Measurements from ENCODE around the gene NCOR2.

Gene NCOR2

DNA sequence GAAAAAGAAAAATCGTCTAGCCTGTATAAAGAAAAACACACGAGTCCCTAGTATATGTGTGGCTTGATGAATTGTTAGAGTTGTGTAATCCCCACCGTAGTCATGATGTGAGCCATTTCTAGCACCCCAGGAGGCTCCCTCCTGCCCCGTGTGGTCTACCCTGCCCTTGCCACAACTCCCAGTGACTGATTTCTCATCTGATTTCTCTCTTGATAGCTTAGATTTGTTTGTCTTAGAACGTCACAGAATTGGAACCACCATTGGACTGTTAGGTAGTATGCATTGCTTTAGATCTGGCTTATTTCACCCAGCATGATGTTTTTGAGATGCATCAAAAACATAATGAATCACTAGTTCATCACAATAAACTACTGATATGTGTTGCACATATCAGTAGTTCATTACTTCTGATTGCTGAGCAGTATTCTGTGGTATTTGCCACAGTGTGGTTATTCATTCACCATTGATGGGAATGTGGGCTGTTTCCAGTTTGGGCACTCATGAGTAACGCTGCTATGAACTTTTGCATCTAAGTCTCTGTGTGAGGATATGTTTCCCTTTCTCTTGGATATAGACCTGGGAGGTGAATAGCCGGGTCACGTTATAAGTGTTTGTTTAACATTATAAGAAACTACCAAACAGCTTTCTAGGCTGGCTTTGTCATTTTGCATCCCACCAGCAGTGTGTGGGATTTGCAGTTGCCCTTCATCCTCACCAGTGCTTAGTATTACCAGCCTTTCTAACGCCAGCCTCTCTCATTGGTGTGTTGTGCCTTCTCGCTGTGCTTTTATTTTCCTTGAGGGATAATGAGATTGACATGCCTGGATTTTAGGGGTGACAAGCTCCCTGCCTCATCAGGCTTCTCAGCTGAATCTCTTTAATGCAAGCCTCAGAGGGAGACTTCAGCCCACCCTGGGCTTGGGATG lies 31.9 kb upstream of the NCOR2 start:
- Histone ChIP-seq H3K27ac (ENCODE audit: low read length) (no peak overlapping the region), H3K4me3 (ENCODE audit: low read length) (no peak overlapping the region), H3K27me3 (ENCODE audit: control insufficient read depth, insufficient read depth, low read length) (no peaks in the 10 kb centered on the region; the same call in 1 of the 2 replicates), H3K4me1 (ENCODE audit: control insufficient read depth, insufficient read depth, low read length) (no peaks in the 10 kb centered on the region), H3K9me3 (ENCODE audit: control insufficient read depth, insufficient read depth, low read length) (no peaks in the 10 kb centered on the region), H3K36me3 (ENCODE audit: control insufficient read depth, insufficient read depth, low read length) (no peaks in the 10 kb centered on the region)
- no CpG with 5 or more reads among the region's 10 CpGs for WGBS (ENCODE audit: insufficient coverage, insufficient read length)
- DNase-seq (ENCODE audit: low read depth, low spot score) = no peak

DNA sequence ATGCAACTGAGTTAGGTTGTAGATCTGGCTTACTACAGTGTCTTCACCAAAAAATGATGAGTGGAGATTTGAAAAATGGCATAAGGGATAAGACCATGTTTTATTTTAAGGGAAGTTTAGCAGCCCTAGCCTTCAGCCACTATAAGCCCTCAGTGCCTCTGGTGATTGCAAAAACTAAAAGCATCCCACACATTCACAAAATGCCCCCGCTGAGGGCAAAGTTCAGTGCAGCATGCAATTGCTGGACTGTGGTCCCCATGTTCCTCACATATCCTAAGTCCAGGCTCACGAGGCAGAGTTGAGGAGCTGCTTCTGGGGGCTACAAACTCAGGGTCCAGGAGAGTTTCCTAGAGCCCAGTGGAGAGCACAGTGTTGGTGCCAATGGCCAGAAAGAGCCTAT lies 29.6 kb upstream of the NCOR2 start:
- Histone ChIP-seq H3K4me1 (ENCODE audit: control insufficient read depth, insufficient read depth, low read length) (no peaks in the 10 kb centered on the region), H3K36me3 (ENCODE audit: control insufficient read depth, insufficient read depth, low read length) (no peaks in the 10 kb centered on the region), H3K27me3 (ENCODE audit: control insufficient read depth, insufficient read depth, low read length) (no peaks in the 10 kb centered on the region; the same call in none of the 2 replicates), H3K27ac (ENCODE audit: low read length) (no peak overlapping the region), H3K4me3 (ENCODE audit: low read length) (no peak overlapping the region), H3K9me3 (ENCODE audit: control insufficient read depth, insufficient read depth, low read length) (no peaks in the 10 kb centered on the region)
- DNase-seq (ENCODE audit: low read depth, low spot score) = no peak
- no CpG with 5 or more reads among the region's 2 CpGs for WGBS (ENCODE audit: insufficient coverage, insufficient read length)

DNA sequence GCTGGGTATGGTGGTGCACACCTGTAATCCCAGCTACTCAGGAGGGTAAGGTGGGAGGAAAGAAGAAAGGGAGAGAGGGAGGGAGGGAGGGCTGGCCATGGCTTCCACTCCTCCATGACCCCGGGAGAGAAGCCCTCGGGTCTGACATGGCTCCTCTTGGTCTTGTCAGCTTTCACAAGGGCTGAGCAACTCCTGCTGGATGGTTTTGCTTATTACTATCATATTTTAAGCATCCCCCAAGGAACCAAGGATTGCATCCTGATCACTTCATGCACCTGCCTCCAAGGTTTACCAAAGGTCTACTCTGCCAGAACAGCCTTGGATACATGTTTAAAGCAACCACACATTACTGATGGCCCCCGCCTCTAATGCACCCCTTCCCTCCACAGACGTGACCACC lies 28.0 kb upstream of the NCOR2 start:
- H3K4me1 ChIP-seq (ENCODE audit: control insufficient read depth, insufficient read depth, low read length) = no peaks in the 10 kb centered on the region
- no peaks in the 10 kb centered on the region; the same call in none of the 2 replicates for H3K27me3 ChIP-seq (ENCODE audit: control insufficient read depth, insufficient read depth, low read length)
- H3K4me3 ChIP-seq (ENCODE audit: low read length) = no peak overlapping the region
- no CpG with 5 or more reads among the region's 4 CpGs for WGBS (ENCODE audit: insufficient coverage, insufficient read length)
- no peaks in the 10 kb centered on the region for H3K9me3 ChIP-seq (ENCODE audit: control insufficient read depth, insufficient read depth, low read length)
- no peak for DNase-seq (ENCODE audit: low read depth, low spot score)
- H3K36me3 ChIP-seq (ENCODE audit: control insufficient read depth, insufficient read depth, low read length) = no peaks in the 10 kb centered on the region
- no peak overlapping the region for H3K27ac ChIP-seq (ENCODE audit: low read length)

DNA sequence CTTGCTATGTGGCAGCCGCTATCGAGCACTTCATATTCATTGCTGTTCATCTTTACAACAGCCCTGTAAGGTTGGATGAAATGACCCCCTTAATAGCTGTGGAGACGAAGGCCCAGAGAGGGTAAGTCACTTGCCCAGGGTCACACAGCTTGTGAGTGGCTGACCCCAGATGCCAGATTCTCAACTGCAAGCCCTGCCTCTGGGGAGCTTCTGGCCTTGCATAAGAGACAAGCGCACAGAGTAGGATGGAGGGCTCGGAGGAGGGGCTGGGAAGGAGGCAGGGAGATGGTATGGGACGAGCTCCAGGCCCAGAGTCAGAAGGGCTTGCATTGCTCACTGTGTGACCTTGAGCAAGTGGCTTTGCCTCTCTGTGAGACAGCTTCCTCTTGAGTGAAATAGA lies 27.4 kb upstream of the NCOR2 start:
- Histone ChIP-seq H3K4me1 (ENCODE audit: control insufficient read depth, insufficient read depth, low read length) (no peaks in the 10 kb centered on the region), H3K27ac (ENCODE audit: low read length) (no peak overlapping the region), H3K36me3 (ENCODE audit: control insufficient read depth, insufficient read depth, low read length) (no peaks in the 10 kb centered on the region), H3K9me3 (ENCODE audit: control insufficient read depth, insufficient read depth, low read length) (no peaks in the 10 kb centered on the region), H3K27me3 (ENCODE audit: control insufficient read depth, insufficient read depth, low read length) (no peaks in the 10 kb centered on the region; the same call in none of the 2 replicates), H3K4me3 (ENCODE audit: low read length) (no peak overlapping the region)
- DNase-seq (ENCODE audit: low read depth, low spot score) = no peak
- WGBS (ENCODE audit: insufficient coverage, insufficient read length) = no CpG with 5 or more reads among the region's 6 CpGs

DNA sequence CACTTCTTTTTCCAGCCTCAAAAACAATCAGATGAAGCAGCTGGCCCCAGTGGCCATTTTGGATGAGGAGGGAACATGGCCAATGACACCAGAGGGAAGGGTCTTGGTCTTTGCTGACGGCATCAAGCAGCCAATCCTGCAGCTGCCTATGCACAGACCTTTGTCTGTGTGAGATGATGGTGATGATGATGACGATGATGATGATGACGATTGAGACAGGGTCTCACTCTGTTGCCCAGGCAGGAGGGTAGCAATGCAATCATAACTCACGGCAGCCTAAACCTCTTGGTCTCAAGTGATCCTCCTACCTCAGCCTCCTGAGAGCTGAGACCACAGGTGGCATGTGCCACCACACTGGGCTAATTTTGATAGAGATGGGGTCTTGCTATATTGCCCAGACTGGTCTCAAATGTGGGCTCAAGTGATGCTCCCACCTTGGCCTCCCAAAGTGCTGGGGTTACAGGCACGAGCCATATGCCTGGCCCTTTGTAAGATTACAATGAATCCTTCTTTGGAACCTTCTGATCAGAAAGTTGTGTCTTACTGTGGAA lies 26.5 kb upstream of the NCOR2 start:
- H3K4me1 ChIP-seq (ENCODE audit: control insufficient read depth, insufficient read depth, low read length) = no peaks in the 10 kb centered on the region
- no peaks in the 10 kb centered on the region for H3K36me3 ChIP-seq (ENCODE audit: control insufficient read depth, insufficient read depth, low read length)
- no CpG with 5 or more reads among the region's 5 CpGs for WGBS (ENCODE audit: insufficient coverage, insufficient read length)
- DNase-seq (ENCODE audit: low read depth, low spot score) = no peak
- H3K27me3 ChIP-seq (ENCODE audit: control insufficient read depth, insufficient read depth, low read length) = no peaks in the 10 kb centered on the region; the same call in none of the 2 replicates
- H3K9me3 ChIP-seq (ENCODE audit: control insufficient read depth, insufficient read depth, low read length) = no peaks in the 10 kb centered on the region
- H3K4me3 ChIP-seq (ENCODE audit: low read length) = no peak overlapping the region
- no peak overlapping the region for H3K27ac ChIP-seq (ENCODE audit: low read length)

DNA sequence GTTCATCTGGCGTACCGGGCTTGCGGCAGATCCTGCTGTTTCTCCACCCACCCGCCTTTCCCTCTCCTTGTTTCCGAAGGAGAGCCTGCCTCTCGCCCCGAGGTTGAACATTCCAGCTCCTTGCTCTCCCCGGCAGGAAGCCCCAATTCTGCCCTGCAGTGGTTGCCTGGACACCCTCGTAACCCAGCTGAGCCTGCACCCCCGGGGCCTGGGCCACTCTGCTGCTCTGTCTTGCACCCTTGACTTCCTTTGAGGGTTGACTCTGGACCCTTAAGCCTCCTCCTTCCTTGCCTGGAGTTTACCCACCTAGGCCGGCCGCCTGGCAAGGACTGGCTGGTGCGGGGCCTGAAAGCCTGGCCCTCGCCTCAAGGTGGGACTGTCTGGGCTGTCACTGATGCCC lies 25.8 kb upstream of the NCOR2 start:
- H3K27ac ChIP-seq (ENCODE audit: low read length) = no peak overlapping the region
- no peaks in the 10 kb centered on the region for H3K36me3 ChIP-seq (ENCODE audit: control insufficient read depth, insufficient read depth, low read length)
- H3K4me1 ChIP-seq (ENCODE audit: control insufficient read depth, insufficient read depth, low read length) = no peaks in the 10 kb centered on the region
- H3K4me3 ChIP-seq (ENCODE audit: low read length) = no peak overlapping the region
- DNase-seq (ENCODE audit: low read depth, low spot score) = no peak
- H3K9me3 ChIP-seq (ENCODE audit: control insufficient read depth, insufficient read depth, low read length) = no peaks in the 10 kb centered on the region
- no CpG with 5 or more reads among the region's 14 CpGs for WGBS (ENCODE audit: insufficient coverage, insufficient read length)
- H3K27me3 ChIP-seq (ENCODE audit: control insufficient read depth, insufficient read depth, low read length) = no peaks in the 10 kb centered on the region; the same call in none of the 2 replicates

DNA sequence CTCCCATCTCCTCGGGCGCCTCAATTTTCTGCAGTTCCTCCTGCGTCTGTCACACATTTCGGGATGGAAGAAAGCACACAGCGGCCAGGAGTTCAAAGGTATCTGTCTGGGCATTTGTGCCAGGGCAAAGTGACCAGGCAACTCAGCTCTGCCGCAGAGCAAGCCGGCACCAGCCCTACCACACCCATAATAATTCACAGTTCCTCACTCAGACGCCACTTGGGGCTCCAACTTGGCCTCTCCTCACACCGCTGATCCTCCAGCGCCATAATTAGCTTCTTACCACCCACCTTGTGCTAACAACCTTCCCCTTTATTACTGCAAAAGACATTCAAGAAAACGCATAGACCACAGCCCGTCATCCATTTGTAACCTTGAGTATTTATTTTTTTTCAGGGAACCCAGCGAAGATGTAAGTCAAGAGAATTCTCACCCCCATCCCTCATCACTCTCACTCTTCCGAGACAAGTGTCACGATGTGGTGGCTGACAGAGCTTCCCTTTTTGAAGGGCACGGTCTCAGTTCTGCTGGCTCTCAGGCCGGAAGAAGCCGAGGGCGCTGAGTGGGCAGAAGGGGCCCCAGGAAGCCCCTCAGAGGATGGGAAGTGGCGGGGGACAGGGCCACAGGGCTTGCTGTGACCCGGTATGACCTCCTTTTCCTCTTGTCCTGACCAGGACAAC lies 25.2 kb upstream of the NCOR2 start:
- WGBS (ENCODE audit: insufficient coverage, insufficient read length) = no CpG with 5 or more reads among the region's 21 CpGs
- DNase-seq (ENCODE audit: low read depth, low spot score) = no peak
- Histone ChIP-seq H3K9me3 (ENCODE audit: control insufficient read depth, insufficient read depth, low read length) (no peaks in the 10 kb centered on the region), H3K36me3 (ENCODE audit: control insufficient read depth, insufficient read depth, low read length) (no peaks in the 10 kb centered on the region), H3K4me1 (ENCODE audit: control insufficient read depth, insufficient read depth, low read length) (no peaks in the 10 kb centered on the region), H3K27ac (ENCODE audit: low read length) (no peak overlapping the region), H3K4me3 (ENCODE audit: low read length) (no peak overlapping the region), H3K27me3 (ENCODE audit: control insufficient read depth, insufficient read depth, low read length) (no peaks in the 10 kb centered on the region; the same call in none of the 2 replicates)

DNA sequence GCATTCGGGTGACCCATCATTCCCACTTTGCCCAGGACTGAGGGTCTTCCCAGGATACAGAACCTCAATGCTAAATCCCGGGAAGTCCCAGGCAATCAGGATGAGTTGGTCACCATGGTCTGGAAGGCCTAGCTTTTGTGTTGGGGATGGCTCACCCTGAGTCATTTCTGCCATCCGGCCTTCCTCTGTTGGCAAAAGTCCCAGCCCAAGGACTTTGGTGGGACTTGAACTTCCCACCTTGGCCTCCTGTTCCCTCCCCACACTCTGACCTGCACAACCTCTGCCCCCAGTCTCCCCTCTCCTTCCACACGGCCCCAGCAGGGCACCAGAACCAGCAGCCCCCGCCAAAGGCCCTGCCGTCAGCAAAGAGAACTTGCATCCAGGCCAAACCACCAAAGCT lies 24.6 kb upstream of the NCOR2 start:
- Histone ChIP-seq H3K27ac (ENCODE audit: low read length) (no peak overlapping the region), H3K9me3 (ENCODE audit: control insufficient read depth, insufficient read depth, low read length) (no peaks in the 10 kb centered on the region), H3K4me3 (ENCODE audit: low read length) (no peak overlapping the region), H3K4me1 (ENCODE audit: control insufficient read depth, insufficient read depth, low read length) (no peaks in the 10 kb centered on the region), H3K36me3 (ENCODE audit: control insufficient read depth, insufficient read depth, low read length) (no peaks in the 10 kb centered on the region), H3K27me3 (ENCODE audit: control insufficient read depth, insufficient read depth, low read length) (no peaks in the 10 kb centered on the region; the same call in none of the 2 replicates)
- no peak for DNase-seq (ENCODE audit: low read depth, low spot score)
- no CpG with 5 or more reads among the region's 6 CpGs for WGBS (ENCODE audit: insufficient coverage, insufficient read length)

DNA sequence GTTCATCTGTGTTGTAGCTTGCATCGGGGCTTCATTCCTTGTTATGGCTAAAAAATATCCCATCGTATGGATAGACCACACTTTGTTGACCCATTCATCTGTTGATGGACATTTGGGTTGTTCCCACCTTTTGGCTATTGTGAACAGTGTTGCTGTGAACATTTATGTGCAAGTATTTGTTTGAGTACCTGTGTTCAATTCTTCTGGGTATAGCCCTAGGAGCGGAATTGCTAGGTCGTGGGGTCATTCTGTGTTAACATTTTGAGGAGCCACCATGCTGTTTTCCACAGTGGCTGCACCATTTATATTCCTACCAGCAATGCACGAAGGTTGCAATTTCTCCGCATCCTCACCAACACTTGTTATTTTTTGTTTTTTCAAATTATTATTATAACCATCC lies 23.0 kb upstream of the NCOR2 start:
- no peaks in the 10 kb centered on the region for H3K9me3 ChIP-seq (ENCODE audit: control insufficient read depth, insufficient read depth, low read length)
- no CpG with 5 or more reads among the region's 6 CpGs for WGBS (ENCODE audit: insufficient coverage, insufficient read length)
- no peak for DNase-seq (ENCODE audit: low read depth, low spot score)
- H3K36me3 ChIP-seq (ENCODE audit: control insufficient read depth, insufficient read depth, low read length) = no peaks in the 10 kb centered on the region
- no peaks in the 10 kb centered on the region for H3K4me1 ChIP-seq (ENCODE audit: control insufficient read depth, insufficient read depth, low read length)
- H3K4me3 ChIP-seq (ENCODE audit: low read length) = no peak overlapping the region
- H3K27ac ChIP-seq (ENCODE audit: low read length) = no peak overlapping the region
- H3K27me3 ChIP-seq (ENCODE audit: control insufficient read depth, insufficient read depth, low read length) = no peaks in the 10 kb centered on the region; the same call in none of the 2 replicates

DNA sequence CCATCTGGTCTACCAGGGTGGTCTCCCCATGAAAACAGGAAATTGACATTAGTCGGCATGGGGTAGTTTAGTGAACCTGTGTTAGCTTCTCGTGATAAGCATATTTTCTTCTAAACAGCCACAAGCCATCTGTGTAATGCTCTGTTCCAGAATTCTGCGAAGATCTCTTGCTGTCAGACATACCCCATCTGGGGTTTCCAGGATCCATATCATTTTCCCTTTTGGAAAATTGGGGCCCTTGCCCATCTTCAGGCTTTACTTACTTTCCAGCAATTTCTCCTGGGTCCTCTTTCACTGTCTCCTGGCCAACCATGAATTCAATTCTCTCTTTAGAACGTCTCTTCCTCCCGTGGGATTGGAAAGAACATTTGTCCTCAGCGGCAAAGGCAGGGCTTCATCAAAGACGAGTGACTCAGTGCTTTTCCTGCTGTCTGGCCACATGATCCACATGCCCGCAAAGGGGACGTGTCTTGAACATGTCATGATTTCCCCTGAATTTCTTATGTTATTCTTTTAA lies 21.4 kb upstream of the NCOR2 start:
- Histone ChIP-seq H3K27ac (ENCODE audit: low read length) (no peak overlapping the region), H3K36me3 (ENCODE audit: control insufficient read depth, insufficient read depth, low read length) (no peaks in the 10 kb centered on the region), H3K4me1 (ENCODE audit: control insufficient read depth, insufficient read depth, low read length) (no peaks in the 10 kb centered on the region), H3K4me3 (ENCODE audit: low read length) (no peak overlapping the region), H3K27me3 (ENCODE audit: control insufficient read depth, insufficient read depth, low read length) (no peaks in the 10 kb centered on the region; the same call in 1 of the 2 replicates), H3K9me3 (ENCODE audit: control insufficient read depth, insufficient read depth, low read length) (no peaks in the 10 kb centered on the region)
- WGBS (ENCODE audit: insufficient coverage, insufficient read length) = no CpG with 5 or more reads among the region's 9 CpGs
- no peak for DNase-seq (ENCODE audit: low read depth, low spot score)
